Dendritic cell treated with granulocyte-macrophage colony-stimulating factor and Interleukin-4, amounts not matched to agents 40 ng/mL and 50 ng/mL, for 4 days (primary cell): Measurements from ENCODE around the gene SUN3.
A peak's percentile ranks its signal among the peaks of the same experiment; 100 is the strongest.
"Not testable (repeated sequence)": the region's sequence is repeated elsewhere in the genome, so short reads cannot be mapped to it uniquely, and the experiment has no call there.

Experiments
- H3K27ac Mint-ChIP-seq: one replicate; pipeline ENCODE4 v1.8.0; 2022; ENCODE audit warnings: mild to moderate bottlenecking, mixed read lengths
- H3K27me3 Mint-ChIP-seq: one replicate; pipeline ENCODE4 v1.8.0; 2022; ENCODE audit warnings: mild to moderate bottlenecking, mixed read lengths
- H3K36me3 Mint-ChIP-seq: one replicate; pipeline ENCODE4 v1.8.0; 2022; ENCODE audit warnings: low read depth, mixed read lengths
- H3K4me1 Mint-ChIP-seq: one replicate; pipeline ENCODE4 v1.8.0; 2022; ENCODE audit warnings: low read depth, mixed read lengths
- H3K4me3 Mint-ChIP-seq: one replicate; pipeline ENCODE4 v1.8.0; 2022; ENCODE audit warnings: mild to moderate bottlenecking, moderate library complexity, mixed read lengths
- H3K9me3 Mint-ChIP-seq: one replicate; pipeline ENCODE4 v1.8.0; 2022; ENCODE audit warnings: mixed read lengths
- intact Hi-C: fragments of 100-400 bp; cut with micrococcal nuclease; formaldehyde crosslinking; loops from one replicate; pipeline ENCODE4 v1.15.0; 2022

SUN3 gene

GRCh38 chr7:47953822-47954221, 75.1 kb downstream of the SUN3 start:
- no peaks in the 10 kb centered on the region for H3K27me3 Mint-ChIP-seq
- intact Hi-C loops, result no loop called here
- peaks cover 25% of the 10 kb centered on the region for H3K4me1 Mint-ChIP-seq
- H3K9me3 Mint-ChIP-seq, result no peaks in the 10 kb centered on the region
- no peak overlapping the region for H3K27ac Mint-ChIP-seq
- no peak overlapping the region for H3K4me3 Mint-ChIP-seq
- H3K36me3 Mint-ChIP-seq, result peaks cover 45% of the 10 kb centered on the region

- intact Hi-C loops, result no loop called here
- Mint-ChIP-seq H3K9me3 (no peaks in the 10 kb centered on the region), H3K27me3 (peaks cover 3% of the 10 kb centered on the region), H3K27ac (no peak overlapping the region), H3K4me1 (peaks cover 14% of the 10 kb centered on the region), H3K36me3 (peaks cover 33% of the 10 kb centered on the region), H3K4me3 (no peak overlapping the region)
Measured at GRCh38 chr7:47952224-47952623, 76.7 kb downstream of the SUN3 start.

DNA sequence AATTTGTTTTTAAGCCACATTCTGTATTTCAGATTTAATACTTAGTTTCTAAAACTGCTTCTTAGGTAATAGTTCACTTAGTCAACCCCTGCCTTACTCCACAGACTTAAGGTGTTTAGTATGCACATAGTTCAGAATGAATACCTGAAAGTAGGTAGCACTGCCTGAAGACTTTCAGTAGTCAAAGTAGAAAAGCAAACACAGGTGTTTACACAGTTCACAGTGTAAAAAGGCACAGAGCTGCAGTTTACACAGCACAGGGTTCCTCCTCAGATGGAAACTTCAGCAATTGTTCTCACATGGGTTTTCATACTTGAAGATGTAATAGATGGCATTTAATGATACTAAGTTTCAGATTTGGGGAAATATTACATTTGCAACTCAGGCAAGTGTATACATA, 77.5 kb downstream of the SUN3 start:
- H3K27ac Mint-ChIP-seq, result no peak overlapping the region
- H3K9me3 Mint-ChIP-seq, result no peaks in the 10 kb centered on the region
- peaks cover 4% of the 10 kb centered on the region for H3K27me3 Mint-ChIP-seq
- H3K4me1 Mint-ChIP-seq, result peaks cover 12% of the 10 kb centered on the region
- peaks cover 28% of the 10 kb centered on the region for H3K36me3 Mint-ChIP-seq
- intact Hi-C loops, result no loop called here
- no peak overlapping the region for H3K4me3 Mint-ChIP-seq

DNA sequence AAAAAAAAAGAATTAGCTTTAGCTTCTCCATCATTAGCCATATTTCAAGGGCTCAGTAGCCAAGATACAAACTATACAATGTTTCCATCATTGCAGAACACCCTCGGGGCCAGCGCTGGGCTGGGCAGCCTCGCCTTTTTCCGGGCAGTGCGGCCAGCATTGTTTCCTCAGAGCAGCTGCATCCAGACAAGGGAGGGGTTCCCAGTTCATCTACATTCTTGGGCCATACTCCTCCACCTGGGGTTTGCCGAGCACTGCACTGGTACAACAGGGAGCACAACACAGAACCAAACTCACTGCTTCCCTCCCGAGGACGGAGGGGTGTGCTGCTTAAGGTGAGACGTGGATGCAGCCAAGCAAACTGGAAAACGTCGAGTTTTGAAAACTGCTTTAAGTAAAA, 78.2 kb downstream of the SUN3 start:
- Mint-ChIP-seq H3K9me3 (no peaks in the 10 kb centered on the region), H3K27me3 (peaks cover 4% of the 10 kb centered on the region), H3K4me3 (no peak overlapping the region), H3K4me1 (peaks cover 12% of the 10 kb centered on the region), H3K36me3 (peaks cover 22% of the 10 kb centered on the region), H3K27ac (no peak overlapping the region)
- intact Hi-C loops, result no loop called here

- intact Hi-C loops, result loop anchor here (10.0 kb wide), 1 partner anchor 55 kb away; no protein-coding TSS in a partner anchor
- Mint-ChIP-seq H3K27ac (no peak overlapping the region), H3K4me3 (no peak overlapping the region), H3K4me1 (peaks cover 12% of the 10 kb centered on the region), H3K9me3 (no peaks in the 10 kb centered on the region), H3K27me3 (peaks cover 4% of the 10 kb centered on the region), H3K36me3 (peaks cover 13% of the 10 kb centered on the region)
Measured at GRCh38 chr7:47949703-47950102, 79.2 kb downstream of the SUN3 start.

GRCh38 chr7:47948141-47948790, 80.6 kb downstream of the SUN3 start, which contains the start of gene PKD1L1:
PKD1L1 (minus strand) TSS chr7:47948466; CDS start chr7:47948440, 26 bp downstream.
- intact Hi-C loops, result loop anchor here (10.0 kb wide), 1 partner anchor 57 kb away; no protein-coding TSS in a partner anchor

DNA sequence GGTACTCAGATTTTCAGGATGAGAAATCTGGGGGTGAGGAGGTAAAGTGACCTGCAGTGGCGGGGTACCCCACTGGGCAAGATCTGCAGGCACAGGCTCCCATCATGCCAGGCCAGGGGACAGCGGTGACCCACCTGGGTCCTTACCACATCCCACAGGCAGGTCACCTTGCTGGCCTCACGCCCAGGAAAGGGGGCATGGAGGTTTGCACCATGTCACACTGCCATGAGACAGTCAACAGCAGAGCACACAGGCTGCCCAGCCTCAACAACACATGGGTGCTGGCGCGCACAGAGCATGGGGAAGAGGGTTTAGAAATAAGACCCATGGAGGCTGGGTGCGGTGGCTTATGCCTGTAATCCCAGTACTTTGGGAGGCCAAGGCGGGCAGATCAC, 81.6 kb downstream of the SUN3 start:
- intact Hi-C loops, result loop anchor here (10.0 kb wide), 1 partner anchor 57 kb away; no protein-coding TSS in a partner anchor
- no peaks in the 10 kb centered on the region for H3K9me3 Mint-ChIP-seq
- H3K27me3 Mint-ChIP-seq, result peaks cover 4% of the 10 kb centered on the region
- no peaks in the 10 kb centered on the region for H3K36me3 Mint-ChIP-seq
- peaks cover 10% of the 10 kb centered on the region for H3K4me1 Mint-ChIP-seq
- H3K4me3 Mint-ChIP-seq, result no peak overlapping the region
- no peak overlapping the region for H3K27ac Mint-ChIP-seq

More at GRCh38 chr7:47948141-47948790, 80.6 kb downstream of the SUN3 start, which contains the start of gene PKD1L1:
- no peaks in the 10 kb centered on the region for H3K36me3 Mint-ChIP-seq
- H3K9me3 Mint-ChIP-seq, result no peaks in the 10 kb centered on the region
- no peak within 1 kb of the TSS for H3K27ac Mint-ChIP-seq
- H3K27me3 Mint-ChIP-seq, result peaks cover 4% of the 10 kb centered on the region
- peaks cover 7% of the 10 kb centered on the region for H3K4me1 Mint-ChIP-seq
- no peak within 1 kb of the TSS for H3K4me3 Mint-ChIP-seq

- H3K36me3 Mint-ChIP-seq, result no peaks in the 10 kb centered on the region
- H3K27me3 Mint-ChIP-seq, result peaks cover 4% of the 10 kb centered on the region
- no peak overlapping the region for H3K4me3 Mint-ChIP-seq
- H3K4me1 Mint-ChIP-seq, result peaks cover 15% of the 10 kb centered on the region
- no peaks in the 10 kb centered on the region for H3K9me3 Mint-ChIP-seq
- intact Hi-C loops, result loop anchor here (10.0 kb wide), 1 partner anchor 58 kb away; no protein-coding TSS in a partner anchor
- no peak overlapping the region for H3K27ac Mint-ChIP-seq
Measured at GRCh38 chr7:47946581-47947354, 82.1 kb downstream of the SUN3 start.

DNA sequence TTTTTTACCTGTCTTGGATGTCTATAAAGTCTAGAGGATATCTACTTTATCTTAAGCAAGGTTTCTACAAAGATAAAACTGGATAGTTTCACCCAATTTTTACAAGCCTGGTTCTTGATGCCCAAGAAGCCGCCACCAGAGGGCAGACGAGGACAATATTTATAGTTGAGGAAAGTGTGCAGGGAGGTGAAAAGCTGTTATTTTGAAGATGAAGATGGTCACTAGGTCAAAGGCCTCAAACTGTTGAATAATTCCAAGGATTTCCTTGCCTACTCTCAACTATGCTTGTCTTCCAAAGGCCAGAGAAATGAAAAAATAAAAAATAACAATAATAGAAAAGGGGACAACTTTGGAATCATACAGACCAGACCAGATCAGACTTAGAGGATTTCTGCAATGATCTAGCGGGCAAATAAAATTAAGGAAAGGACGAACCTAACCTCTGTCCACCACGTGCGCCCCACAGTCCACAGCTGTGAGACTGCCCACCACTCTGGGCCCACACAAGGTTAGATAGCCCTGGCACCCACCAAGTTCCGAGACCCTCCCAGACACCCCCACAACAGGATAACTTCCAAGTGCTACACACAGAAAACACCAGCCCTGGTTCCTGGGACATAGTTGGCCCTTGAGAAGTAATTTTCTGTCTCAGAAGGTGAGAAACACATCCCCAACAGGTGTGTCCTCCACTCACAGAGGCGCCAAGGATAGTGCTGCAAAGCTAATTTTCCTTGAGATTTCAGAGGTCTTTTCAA, 83.5 kb downstream of the SUN3 start:
- intact Hi-C loops, result loop anchor here (1.0 to 10.0 kb wide), 4 partner anchors 23 to 209 kb away; no protein-coding TSS in a partner anchor
- Mint-ChIP-seq H3K9me3 (no peaks in the 10 kb centered on the region), H3K27me3 (peaks cover 4% of the 10 kb centered on the region), H3K4me3 (no peak overlapping the region), H3K36me3 (no peaks in the 10 kb centered on the region), H3K27ac (no peak overlapping the region), H3K4me1 (peaks cover 26% of the 10 kb centered on the region)

GRCh38 chr7:47944536-47945260, 84.2 kb downstream of the SUN3 start:
- Mint-ChIP-seq H3K4me1 (peaks cover 34% of the 10 kb centered on the region), H3K4me3 (no peak overlapping the region), H3K27ac (no peak overlapping the region), H3K9me3 (no peaks in the 10 kb centered on the region), H3K27me3 (peaks cover 4% of the 10 kb centered on the region), H3K36me3 (no peaks in the 10 kb centered on the region)
- intact Hi-C loops, result loop anchor here (1.0 to 10.0 kb wide), 4 partner anchors 24 to 210 kb away; no protein-coding TSS in a partner anchor

DNA sequence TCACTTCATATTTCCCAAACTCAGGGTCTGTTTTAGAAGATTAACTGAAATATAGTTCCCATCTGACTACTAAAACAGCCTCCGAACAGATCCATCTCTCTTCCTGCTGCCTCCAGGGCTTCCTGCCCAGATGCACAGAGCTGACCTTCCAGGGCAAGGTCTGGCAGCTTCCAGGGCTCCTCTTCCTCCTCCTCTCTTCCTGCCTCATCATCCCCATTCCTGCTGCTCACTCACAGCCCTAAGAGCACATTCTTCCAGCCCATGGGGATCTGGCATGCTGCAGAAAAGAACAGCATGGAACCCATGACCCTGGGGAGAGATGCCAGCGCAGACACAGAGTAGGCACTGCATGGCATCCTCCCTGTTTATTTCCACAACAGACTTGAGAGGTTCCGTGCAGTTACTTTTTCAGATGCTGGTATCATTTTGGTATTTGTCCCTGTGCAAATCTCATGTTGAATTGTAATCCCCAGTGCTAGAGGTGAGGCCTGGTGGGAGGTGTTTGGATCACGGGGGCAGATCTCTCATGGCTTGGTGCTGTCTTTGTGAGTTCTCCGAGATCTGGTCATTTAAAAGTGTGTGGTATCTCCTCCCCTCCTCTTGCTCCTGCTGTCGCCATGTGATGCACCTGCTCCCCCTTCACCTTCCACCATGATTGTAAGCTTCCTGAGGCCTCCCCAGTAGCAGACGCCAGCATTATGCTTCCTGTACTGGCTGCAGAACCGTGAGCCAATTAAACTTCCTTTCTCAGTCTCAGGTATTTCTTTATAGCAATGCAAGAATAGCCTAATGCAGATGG, 85.0 kb downstream of the SUN3 start:
- Mint-ChIP-seq H3K9me3 (no peaks in the 10 kb centered on the region), H3K4me1 (peaks cover 42% of the 10 kb centered on the region), H3K36me3 (no peaks in the 10 kb centered on the region), H3K4me3 (no peak overlapping the region), H3K27ac (peak overlapping the region; percentile 33), H3K27me3 (peaks cover 6% of the 10 kb centered on the region)
- intact Hi-C loops, result loop anchor here (2.0 to 10.0 kb wide), 2 partner anchors 25 to 61 kb away; no protein-coding TSS in a partner anchor

GRCh38 chr7:47942651-47943050, 86.3 kb downstream of the SUN3 start:
- H3K27ac Mint-ChIP-seq, H3K27me3 Mint-ChIP-seq, H3K4me3 Mint-ChIP-seq, H3K36me3 Mint-ChIP-seq, H3K9me3 Mint-ChIP-seq: not testable (repeated sequence)
- peaks cover 54% of the 10 kb centered on the region for H3K4me1 Mint-ChIP-seq
- intact Hi-C loops, result loop anchor here (10.0 kb wide), 1 partner anchor 62 kb away; no protein-coding TSS in a partner anchor
